ENCODE data around the gene ZNF789. TPM values are rescaled to one million over a fixed set of nuclear protein-coding genes. Genes with fewer than 3 reads are reported as not detected.
"Not testable (repeated sequence)": the region's sequence is repeated elsewhere in the genome, so short reads cannot be mapped to it uniquely, and the experiment has no call there.

Gene ZNF789
- total and polyA plus RNA-seq, 2 experiments from 2014 or later, result 9.0 to 13.8 TPM

- H3K27me3 ChIP-seq (ENCODE audit: insufficient read depth); ATAC-seq; H3K9me2 ChIP-seq (ENCODE audit: insufficient read depth); DNase-seq (ENCODE audit: low spot score); H3K27ac ChIP-seq (ENCODE audit: low read depth); H3K4me1 ChIP-seq (ENCODE audit: insufficient read depth); H3F3A ChIP-seq (replicated peaks; ENCODE audit: low read depth); H3K4me3 ChIP-seq; H3K27me3 Mint-ChIP-seq (ENCODE audit: insufficient read depth, low read depth, poor library complexity); H3K4me1 Mint-ChIP-seq; H3K9me3 Mint-ChIP-seq; H4K20me1 ChIP-seq (replicated peaks; ENCODE audit: insufficient read depth); H3K4me3 Mint-ChIP-seq; H2AFZ ChIP-seq; H3K27ac Mint-ChIP-seq; H3K4me2 ChIP-seq: not testable (repeated sequence)
- Histone ChIP-seq H3K79me2 (replicated peaks; ENCODE audit: insufficient read depth) (peaks cover 11% of the 10 kb centered on the region), H3K36me3 (ENCODE audit: insufficient read depth) (peaks cover 17% of the 10 kb centered on the region)
- H3K36me3 Mint-ChIP-seq (ENCODE audit: low read depth), result peaks cover 61% of the 10 kb centered on the region
Observed at GRCh38 chr7:99431756-99432540, 40.7 kb upstream of the ZNF789 start.

GRCh38 chr7:99433158-99433557 lies 39.5 kb upstream of the ZNF789 start:
- H3K4me1 ChIP-seq (ENCODE audit: insufficient read depth), result no peaks in the 10 kb centered on the region
- no peak overlapping the region for H3K4me2 ChIP-seq
- Mint-ChIP-seq H3K27ac (no peak overlapping the region), H3K36me3 (ENCODE audit: low read depth) (peaks cover 55% of the 10 kb centered on the region), H3K4me3 (no peak overlapping the region), H3K27me3 (ENCODE audit: insufficient read depth, low read depth, poor library complexity) (peaks cover 3% of the 10 kb centered on the region), H3K9me3 (no peaks in the 10 kb centered on the region; the same call in 2 of the 3 replicates), H3K4me1 (no peaks in the 10 kb centered on the region)
- peaks cover 17% of the 10 kb centered on the region for H3K36me3 ChIP-seq (ENCODE audit: insufficient read depth)
- DNase-seq (ENCODE audit: low spot score), result no peak
- no peak for ATAC-seq
- H4K20me1 ChIP-seq (replicated peaks; ENCODE audit: insufficient read depth), result peaks cover 4% of the 10 kb centered on the region; the same call in 1 of the 2 replicates
- 0 out of 2 replicates have a peak, but pooled peaks cover 6% of the 10 kb centered on the region for H3F3A ChIP-seq (replicated peaks; ENCODE audit: low read depth)
- no peak overlapping the region for H3K4me3 ChIP-seq
- no peaks in the 10 kb centered on the region for H3K9me2 ChIP-seq (ENCODE audit: insufficient read depth)
- H2AFZ ChIP-seq, result no peak overlapping the region
- H3K27ac ChIP-seq (ENCODE audit: low read depth), result no peak overlapping the region
- H3K27me3 ChIP-seq (ENCODE audit: insufficient read depth), result no peaks in the 10 kb centered on the region
- H3K79me2 ChIP-seq (replicated peaks; ENCODE audit: insufficient read depth), result peaks cover 23% of the 10 kb centered on the region
- TF ChIP-seq NANOG (IDR thresholded peaks at IDR 0.05; ENCODE audit: borderline replicate concordance) (no peak), POLR2AphosphoS5 (IDR thresholded peaks at IDR 0.05; ENCODE audit: low read depth) (no peak), ZNF331 (CRISPR knock-in tag; IDR thresholded peaks at IDR 0.05; ENCODE audit: low read depth) (no peak), CREB1 (CRISPR knock-in tag; IDR thresholded peaks at IDR 0.05; ENCODE audit: low read depth) (no peak), EZH2 (IDR thresholded peaks at IDR 0.05; ENCODE audit: low read depth, unreplicated experiment) (no peak), ZNF114 (CRISPR knock-in tag; IDR thresholded peaks at IDR 0.05) (no peak), ZNF462 (CRISPR knock-in tag; IDR thresholded peaks at IDR 0.05) (no peak), JUNB (IDR thresholded peaks at IDR 0.05; ENCODE audit: unreplicated experiment) (no peak), EZH2phosphoT487 (IDR thresholded peaks at IDR 0.05; ENCODE audit: unreplicated experiment) (no peak), STAT1 (IDR thresholded peaks at IDR 0.05; ENCODE audit: unreplicated experiment) (no peak)
- TF ChIP-seq, protein P1, sequence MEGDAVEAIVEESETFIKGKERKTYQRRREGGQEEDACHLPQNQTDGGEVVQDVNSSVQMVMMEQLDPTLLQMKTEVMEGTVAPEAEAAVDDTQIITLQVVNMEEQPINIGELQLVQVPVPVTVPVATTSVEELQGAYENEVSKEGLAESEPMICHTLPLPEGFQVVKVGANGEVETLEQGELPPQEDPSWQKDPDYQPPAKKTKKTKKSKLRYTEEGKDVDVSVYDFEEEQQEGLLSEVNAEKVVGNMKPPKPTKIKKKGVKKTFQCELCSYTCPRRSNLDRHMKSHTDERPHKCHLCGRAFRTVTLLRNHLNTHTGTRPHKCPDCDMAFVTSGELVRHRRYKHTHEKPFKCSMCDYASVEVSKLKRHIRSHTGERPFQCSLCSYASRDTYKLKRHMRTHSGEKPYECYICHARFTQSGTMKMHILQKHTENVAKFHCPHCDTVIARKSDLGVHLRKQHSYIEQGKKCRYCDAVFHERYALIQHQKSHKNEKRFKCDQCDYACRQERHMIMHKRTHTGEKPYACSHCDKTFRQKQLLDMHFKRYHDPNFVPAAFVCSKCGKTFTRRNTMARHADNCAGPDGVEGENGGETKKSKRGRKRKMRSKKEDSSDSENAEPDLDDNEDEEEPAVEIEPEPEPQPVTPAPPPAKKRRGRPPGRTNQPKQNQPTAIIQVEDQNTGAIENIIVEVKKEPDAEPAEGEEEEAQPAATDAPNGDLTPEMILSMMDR (conservative IDR thresholded peaks at IDR 0.05; ENCODE audit: low read depth in 2 of 2), result no peak
- TF ChIP-seq, protein P2, sequence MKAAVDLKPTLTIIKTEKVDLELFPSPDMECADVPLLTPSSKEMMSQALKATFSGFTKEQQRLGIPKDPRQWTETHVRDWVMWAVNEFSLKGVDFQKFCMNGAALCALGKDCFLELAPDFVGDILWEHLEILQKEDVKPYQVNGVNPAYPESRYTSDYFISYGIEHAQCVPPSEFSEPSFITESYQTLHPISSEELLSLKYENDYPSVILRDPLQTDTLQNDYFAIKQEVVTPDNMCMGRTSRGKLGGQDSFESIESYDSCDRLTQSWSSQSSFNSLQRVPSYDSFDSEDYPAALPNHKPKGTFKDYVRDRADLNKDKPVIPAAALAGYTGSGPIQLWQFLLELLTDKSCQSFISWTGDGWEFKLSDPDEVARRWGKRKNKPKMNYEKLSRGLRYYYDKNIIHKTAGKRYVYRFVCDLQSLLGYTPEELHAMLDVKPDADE (IDR thresholded peaks at IDR 0.05), result no peak

All from GM23338 (cell line).